HL-60/S4 treated with retinoic acid at 250 ng/mL for 4 days and 3 days (cell line): Measurements from ENCODE around the gene DUSP22.
"Not testable (repeated sequence)": the region's sequence is repeated elsewhere in the genome, so short reads cannot be mapped to it uniquely, and the experiment has no call there.

Experiments used
- in situ Hi-C: fragments of 300-500 bp; cut with MboI; formaldehyde crosslinking; loops from 2 replicates; pipeline ENCODE4 v1.7.0; 2022; ENCODE audit warnings: low sequenced_read_pairs

Gene DUSP22

GRCh38 chr6:376827-377640 is 84.7 kb downstream of the DUSP22 start:
- in situ Hi-C loops = no loop called here

GRCh38 chr6:377641-378020 is 85.3 kb downstream of the DUSP22 start:
- in situ Hi-C loops = not testable (repeated sequence)

GRCh38 chr6:378090-378957 is 86.0 kb downstream of the DUSP22 start:
- in situ Hi-C loops = no loop called here

DNA sequence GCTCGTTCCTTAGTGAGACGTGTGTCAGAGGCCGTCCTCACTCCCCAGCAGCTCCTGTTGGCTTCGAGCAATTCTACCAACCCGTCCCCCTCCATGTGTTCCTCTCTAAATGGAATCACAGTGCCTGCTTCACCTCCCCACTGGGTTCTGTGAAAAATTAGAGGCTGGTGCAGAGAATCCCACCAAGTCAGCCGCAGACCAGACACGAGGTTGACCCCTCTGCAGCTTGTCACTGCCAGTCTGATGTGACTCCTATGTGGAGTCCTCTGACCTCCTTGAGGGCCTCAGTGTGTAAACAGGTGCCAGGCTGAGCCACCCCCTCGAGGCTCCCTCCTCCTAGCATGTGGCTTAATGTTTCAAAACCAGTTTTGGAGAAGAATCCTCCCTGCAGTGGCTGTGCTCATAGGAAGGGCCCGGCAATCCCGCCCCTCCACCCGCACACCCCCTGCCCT is 86.7 kb downstream of the DUSP22 start:
- in situ Hi-C loops = no loop called here

DNA sequence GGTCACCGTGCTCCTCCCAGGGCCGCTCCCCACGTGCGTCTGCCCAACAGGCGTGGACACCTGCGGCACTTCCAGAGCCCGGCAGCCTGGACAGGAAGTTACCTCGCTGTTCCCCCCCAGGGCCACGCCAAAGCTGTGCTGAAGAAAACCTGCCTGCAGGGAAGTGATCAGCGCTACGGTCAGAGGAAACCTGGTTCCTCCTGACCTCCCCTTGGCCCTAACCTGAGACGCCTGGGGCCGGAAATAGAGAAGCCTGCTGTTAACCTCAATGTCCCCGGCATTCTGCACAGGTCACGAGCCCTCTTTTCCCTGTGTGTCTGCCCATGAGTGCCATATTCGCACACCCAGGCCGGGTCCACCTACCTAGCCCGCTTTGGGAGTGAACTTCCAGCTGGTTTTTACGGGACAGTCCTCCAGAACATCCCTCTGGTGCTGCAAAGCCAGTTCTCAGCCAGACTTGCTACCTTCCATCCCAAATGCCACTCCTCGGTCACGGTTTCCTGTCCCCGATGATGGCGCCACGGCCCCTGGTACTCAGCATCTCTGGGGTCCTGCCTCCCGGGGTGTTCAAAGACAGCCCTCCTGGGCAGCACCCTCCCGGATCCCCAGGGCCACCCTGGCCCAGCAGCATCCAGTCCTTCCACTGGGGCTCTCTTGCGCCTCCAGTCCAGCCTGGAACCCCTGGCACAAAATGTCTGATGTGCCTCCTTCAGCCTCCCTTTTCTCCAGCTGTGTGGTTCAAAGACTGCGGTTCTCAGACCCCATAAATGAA is 87.3 kb downstream of the DUSP22 start:
- in situ Hi-C loops = no loop called here

- in situ Hi-C loops = no loop called here
Observed at GRCh38 chr6:380234-381218, 88.2 kb downstream of the DUSP22 start.

- in situ Hi-C loops = no loop called here
Observed at GRCh38 chr6:381742-382461, 89.6 kb downstream of the DUSP22 start.

DNA sequence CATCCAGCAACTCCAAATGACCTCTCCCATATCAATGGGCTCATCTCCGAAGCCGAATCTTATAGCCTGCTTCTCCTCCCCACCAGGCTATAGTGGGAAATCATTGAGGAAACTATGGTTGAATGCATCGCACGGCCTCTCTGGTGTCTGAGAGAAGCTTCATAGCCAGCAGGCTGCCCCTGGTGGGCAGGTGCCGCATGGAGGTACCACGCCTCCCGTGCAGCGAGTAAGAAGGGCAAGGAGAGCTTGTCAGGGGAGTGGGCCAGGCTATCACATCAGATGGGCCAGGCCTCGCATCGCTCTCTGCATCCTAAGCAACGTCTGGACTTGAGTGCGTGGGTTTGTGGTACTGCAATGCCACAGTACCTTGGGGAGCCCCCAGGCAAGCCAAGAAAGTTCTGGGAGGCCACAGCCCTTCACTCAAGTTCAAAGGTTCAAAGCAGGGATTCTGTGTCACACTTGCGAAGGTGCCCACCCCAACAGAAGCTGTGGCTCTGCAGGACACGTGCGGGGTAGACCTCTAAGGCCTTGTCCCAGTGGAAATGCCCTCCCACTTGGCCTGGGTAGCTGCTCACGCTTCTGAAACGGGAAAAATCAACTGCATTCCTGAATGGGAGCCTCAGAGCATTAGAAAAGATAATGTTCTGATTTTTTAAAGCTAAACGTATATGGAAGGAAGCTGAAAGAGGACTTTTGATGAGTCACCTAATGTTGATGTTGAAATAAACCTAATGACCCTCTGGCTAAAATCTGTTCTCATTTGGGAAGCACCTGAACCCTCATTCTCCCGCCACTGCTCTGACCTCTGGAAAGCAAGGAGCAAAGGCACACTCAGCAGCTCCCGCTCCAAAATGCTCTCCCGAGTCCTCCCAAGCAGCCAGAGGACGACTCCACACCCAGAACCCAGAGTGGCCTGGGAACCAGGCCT is 90.9 kb downstream of the DUSP22 start:
- in situ Hi-C loops = no loop called here

- in situ Hi-C loops = no loop called here
Observed at GRCh38 chr6:383856-384255, 91.6 kb downstream of the DUSP22 start.

DNA sequence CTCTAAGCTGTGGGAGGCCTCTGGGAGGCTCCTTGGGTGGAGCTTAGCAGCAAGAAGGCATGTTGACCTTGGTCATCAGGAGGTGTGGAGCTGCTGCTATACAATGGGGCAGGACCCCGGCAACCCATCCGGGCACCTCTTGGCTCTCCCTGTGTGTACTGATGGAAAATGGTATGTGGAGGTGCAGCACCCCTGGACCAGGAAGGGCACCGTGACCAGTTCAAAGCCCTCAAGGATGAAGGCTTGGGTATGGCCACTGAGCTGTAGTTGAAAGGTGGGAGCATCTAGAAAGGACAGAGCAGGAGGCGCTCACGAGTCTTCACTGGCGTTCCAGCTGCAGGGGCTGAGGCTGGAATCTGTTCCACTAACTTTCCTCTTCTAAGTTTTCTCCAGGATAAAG is 92.6 kb downstream of the DUSP22 start:
- in situ Hi-C loops = no loop called here

DNA sequence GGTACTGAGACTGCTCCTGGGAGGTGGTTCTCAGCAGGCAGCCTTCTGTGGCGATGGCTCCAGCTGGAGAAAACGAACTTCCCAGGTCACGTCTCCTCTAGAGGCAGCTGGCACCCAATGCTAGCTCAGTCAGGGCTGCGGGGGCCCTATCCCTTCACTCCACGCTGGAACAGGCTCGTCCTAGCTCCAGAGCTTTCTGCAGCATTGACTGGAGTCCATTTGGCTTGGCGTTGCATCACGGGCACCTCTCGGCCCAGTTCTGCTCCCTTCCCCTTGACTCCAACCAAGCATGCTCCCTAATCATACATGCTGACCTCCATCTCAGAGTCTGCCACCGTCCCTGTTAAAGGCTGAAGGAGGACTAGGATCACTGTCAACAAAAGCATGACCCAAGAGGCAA is 93.3 kb downstream of the DUSP22 start:
- in situ Hi-C loops = no loop called here

DNA sequence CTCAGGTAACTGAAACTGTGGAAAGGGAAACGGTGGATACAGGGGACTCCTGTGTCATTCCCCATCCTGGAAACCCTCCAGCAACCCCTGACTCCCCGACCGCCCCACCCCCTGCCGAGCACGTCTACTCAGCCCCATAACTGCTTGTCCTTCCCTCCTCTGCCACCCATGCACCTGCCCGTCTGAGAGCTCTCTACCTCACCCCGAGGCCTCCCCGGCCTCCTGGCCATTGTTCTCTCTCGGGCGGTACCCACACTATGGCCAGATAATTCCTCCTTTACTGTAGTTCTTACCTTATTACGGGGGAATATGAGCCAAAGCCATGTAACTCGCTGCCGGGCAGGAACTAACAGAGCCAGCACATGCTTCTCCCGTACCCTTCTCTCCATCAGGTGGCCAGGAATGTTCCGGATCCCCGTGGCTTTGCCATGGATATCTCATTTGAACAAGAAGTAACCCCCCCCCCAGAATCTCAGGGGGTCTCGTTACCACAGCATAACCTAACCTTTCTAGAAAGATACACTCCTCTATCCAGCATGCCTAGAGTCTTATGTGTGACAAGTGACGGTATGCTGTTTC is 94.5 kb downstream of the DUSP22 start:
- in situ Hi-C loops = no loop called here

- in situ Hi-C loops = no loop called here
Observed at GRCh38 chr6:387293-387741, 95.0 kb downstream of the DUSP22 start.

GRCh38 chr6:388202-388903 is 96.1 kb downstream of the DUSP22 start:
- in situ Hi-C loops = no loop called here

- in situ Hi-C loops = no loop called here
Observed at GRCh38 chr6:389143-389542, 96.9 kb downstream of the DUSP22 start.

- in situ Hi-C loops = no loop called here
Observed at GRCh38 chr6:389622-390021, 97.3 kb downstream of the DUSP22 start.

DNA sequence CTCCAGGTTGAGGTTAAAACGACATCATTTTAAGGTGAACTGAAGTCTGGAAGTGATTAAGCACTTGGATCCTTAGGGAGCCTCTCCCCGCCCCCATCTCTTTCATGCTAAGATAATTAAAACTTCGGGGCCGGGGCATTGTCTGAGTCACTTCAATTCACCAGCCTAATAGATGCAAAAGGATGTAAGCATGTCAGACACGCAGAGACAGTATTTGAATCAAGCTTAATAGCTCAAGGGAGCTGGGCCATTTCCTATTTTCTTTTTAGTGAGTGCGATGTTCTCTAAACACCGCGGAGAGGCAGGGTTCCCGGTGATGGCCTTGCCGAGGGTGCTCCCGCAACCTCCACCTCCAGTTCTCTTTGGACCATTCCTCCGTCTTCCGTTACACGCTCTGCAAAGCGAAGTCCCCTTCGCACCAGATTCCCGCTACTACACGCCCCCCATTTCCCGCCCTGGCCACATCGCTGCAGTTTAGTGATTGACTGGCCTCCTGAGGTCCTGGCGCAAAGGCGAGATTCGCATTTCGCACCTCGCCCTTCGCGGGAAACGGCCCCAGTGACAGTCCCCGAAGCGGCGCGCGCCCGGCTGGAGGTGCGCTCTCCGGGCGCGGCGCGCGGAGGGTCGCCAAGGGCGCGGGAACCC is 98.7 kb downstream of the DUSP22 start:
- in situ Hi-C loops = no loop called here
